GM18499 (cell line): Measurements from ENCODE around the gene C6orf89.
A peak's percentile ranks its signal among the peaks of the same experiment; 100 is the strongest.
"Not testable (repeated sequence)": the region's sequence is repeated elsewhere in the genome, so short reads cannot be mapped to it uniquely, and the experiment has no call there.

Experiments
- ATAC-seq: cut with Tn5 transposase; IDR thresholded peaks from one replicate; pipeline ENCODE4 v1.9.1; 2021; ENCODE audit warnings: moderate number of reproducible peaks; ENCODE audit not compliant: insufficient read depth, unreplicated experiment

C6orf89 gene

GRCh38 chr6:36884610-36885009 is 1.1 kb upstream of the C6orf89 start:
- no peak for ATAC-seq

DNA sequence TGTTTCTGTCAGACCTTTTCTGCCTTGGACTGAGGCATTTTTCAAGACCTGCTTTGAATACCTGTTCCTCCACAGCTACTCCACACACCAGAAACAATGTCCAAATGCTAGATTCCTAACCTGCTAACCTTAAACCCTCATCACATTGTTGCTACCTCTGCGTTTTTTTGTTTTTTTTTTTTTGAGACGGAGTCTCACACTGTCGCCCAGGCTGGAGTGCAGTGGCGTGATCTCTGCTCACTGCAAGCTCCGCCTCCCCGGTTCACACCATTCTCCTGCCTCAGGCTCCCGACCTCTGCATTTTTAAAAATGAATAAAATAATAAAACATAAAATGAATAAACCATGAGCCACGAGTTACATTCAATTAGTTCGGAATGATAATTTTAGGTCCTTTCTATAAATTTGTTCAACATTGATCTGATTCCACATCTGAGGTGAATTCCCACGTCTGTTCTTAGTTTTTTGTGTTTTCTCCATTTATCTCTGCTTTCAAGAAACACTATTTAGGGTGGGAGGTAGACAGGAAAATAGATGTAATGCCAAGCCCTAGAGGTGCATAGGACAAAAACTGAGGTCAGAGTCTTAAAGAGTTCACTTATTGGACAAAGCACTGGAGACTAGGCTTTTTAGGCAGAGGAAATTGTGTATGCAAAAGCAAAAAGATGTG is 1.3 kb downstream of the C6orf89 start:
- no peak for ATAC-seq

DNA sequence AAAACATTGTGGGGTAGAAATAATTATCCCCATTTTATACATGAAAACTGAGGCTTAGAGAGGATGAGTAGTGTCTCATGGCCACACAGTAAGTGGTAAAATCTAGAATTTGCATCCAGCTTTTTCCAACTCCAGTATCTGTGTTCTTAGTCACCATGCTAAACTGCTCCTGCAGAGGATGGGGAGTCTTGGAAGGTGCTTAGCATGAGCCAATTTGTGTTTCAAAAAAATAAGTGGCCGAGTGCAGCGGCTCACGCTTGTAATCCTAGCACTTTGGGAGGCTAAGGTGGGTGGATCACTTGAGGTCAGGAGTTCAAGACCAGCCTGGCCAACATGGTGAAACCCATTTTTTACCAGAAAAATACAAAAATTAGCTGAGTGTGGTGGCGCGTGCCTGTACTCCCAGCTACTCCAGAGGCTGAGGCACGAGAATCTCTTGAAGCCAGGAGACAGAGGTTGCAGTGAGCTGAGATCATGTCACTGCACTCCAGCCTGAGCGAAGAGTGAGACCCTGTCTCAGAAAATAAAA is 2.4 kb downstream of the C6orf89 start:
- no peak for ATAC-seq

- ATAC-seq = no peak
These were observed 3.1 kb downstream of the C6orf89 start for GRCh38 chr6:36888654-36889481.

DNA sequence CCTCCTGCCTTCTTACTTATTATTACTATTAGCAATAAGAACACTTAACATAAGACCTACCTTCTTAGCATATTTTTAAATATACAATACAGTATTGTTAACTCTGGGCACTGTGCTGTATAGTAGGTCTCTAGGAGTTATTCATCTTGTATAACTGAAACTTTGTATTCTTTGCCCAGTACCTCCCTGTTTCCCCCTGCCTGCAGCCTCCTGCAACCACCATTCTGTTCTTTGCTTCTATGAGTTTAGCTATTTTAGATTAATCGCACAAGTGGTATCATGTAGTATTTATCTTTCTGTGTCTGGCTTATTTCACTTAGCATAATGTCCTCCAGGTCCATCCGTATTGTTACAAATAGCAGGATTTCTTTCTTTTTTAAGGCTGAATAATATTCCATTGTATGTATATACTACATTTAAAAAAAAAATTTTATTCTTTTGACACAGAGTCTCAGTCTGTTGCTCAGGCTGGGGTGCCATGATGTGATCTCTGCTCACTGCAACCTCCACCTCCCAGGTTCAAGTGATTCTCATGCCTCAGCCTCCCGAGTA is 4.4 kb downstream of the C6orf89 start:
- no peak for ATAC-seq

DNA sequence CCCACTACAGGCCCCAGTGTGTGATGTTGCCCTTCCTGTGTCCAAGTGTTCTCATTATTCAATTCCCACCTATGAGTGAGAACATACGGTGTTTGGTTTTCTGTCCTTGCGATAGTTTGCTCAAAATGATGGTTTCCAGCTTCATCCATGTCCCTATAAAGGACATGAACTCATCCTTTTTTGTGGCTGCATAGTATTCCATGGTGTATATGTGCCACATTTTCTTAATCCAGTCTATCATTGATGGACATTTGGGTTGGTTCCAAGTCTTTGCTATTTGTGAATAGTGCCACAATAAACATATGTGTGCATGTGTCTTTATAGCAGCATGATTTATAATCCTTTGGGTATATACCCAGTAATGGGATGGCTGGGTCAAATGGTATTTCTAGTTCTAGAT is 5.4 kb downstream of the C6orf89 start:
- not testable (repeated sequence) for ATAC-seq

- ATAC-seq = no peak
These were observed 8.5 kb downstream of the C6orf89 start for GRCh38 chr6:36893976-36894932.

DNA sequence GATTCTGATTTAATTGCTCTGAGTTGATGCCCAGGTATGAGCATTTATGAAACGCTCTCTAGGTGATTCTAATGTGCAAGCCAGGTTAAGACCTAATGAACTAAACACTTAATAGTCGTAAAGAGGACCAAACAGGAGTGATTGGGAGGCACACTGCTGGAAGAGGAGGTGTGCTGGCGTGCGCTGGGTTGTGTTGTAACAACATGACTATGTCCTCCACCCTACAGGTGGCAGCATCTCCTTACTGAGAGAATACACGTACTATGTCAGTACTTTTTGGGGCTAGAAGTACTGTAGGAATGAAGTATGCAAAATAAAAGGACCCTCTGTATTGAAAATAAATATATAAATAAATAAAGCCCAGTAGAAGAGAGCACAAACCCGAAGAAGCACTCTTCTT is 11.9 kb downstream of the C6orf89 start:
- no peak for ATAC-seq

GRCh38 chr6:36904114-36904513 is 18.4 kb downstream of the C6orf89 start:
- no peak for ATAC-seq

DNA sequence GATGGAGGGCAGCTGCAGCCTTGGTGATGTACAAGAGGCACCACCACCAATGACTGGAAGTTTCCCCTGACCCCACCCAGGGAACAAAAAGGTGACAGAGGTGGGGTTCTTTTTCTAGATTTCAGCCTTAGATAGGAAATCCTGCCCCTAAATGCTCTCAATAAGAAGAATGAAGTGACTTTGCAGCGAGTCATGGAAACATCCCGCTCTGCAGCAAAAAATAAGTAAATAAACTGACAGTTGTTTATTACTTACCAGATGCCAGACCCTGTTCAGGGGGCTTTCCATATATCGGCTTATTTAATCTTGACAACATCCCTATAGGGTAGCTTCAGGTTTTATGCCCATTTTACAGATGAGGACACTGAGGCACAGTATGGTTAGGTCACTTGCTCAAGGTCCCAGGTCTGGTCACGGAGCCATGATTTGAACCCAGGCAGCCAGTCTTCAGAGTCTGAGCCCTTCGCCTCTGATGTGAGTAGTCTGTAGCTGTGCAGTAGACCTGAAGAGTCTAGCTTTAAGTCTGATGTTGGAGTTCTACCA is 19.2 kb downstream of the C6orf89 start:
- no peak for ATAC-seq

DNA sequence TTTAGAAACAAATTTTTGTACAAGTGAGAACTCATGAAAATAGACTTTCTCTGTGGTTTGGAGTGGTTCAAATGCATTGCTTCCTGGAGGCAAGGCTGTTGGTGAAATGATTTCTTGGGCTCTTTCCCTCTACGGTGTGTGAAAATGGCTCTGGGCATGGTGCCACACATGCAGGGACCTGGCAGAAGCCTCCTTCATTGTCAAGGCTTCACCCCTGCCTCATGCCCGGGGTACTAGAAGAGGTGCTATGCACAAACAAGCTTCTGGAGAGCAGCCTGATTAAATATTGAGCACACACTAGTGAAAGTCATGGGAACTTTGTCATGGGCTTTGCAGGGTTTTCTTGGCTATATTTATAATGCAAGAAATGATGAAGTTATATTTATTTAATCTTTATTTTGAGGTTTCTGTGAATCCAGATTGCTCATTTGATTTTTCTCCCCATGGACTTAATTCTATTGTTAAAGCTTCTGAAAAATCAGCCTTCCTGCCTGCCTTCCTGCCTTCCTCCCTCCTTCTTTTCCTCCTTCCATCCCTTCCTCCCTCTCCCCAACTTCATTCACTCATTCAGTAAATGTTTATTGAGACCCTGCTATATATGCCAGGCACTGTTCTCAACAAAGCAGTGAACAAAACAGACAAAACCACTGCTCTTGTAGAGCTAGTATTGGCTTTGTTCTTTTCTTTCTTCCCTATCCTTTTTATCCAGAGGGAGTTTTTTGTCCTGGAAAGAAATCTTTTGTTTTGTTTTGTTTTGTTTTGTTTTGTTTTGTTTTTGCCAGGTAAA is 21.0 kb downstream of the C6orf89 start:
- no peak for ATAC-seq

DNA sequence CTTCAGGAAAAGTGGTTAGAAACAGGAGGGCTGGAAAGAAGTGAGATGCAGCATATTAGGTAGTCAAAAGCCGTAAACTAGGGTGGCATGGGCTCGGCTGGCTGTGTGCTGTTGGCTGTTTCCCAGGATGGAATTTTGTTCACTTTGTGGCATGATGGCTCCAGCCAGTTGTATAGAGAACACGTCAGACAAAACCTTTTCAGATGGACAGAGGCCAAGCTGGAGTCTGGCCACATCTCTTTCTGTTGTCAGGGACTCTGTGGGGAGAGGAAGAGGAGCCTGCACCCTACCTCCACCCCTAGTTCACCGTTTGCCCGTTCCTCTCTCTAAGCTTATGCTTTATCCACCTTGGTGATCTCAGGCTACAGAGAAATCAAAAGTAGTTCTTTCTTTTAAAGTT is 22.0 kb downstream of the C6orf89 start:
- ATAC-seq = no peak

DNA sequence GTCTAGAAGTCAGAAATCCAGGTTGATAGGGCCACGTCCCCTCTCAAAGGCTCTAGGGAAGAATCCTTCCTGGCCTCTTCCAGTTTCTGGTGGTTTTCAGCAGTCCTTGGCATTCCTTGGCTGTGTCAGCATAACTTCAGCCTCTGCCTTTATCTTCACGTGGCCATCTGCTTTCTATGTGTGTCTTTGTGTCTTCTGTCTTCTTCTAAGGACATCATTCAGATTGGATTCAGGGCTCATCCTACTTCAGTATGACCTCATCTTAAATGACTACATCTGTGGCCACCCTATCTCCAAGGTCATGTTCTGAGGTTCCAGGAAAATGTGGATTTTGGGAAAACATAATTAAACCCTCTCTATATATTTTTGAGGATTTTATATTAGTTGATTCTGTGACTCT is 23.0 kb downstream of the C6orf89 start:
- no peak for ATAC-seq

GRCh38 chr6:36912030-36912454 is 26.3 kb downstream of the C6orf89 start:
- ATAC-seq = no peak

GRCh38 chr6:36912586-36912985 is 26.8 kb downstream of the C6orf89 start:
- peak; percentile 65 for ATAC-seq

DNA sequence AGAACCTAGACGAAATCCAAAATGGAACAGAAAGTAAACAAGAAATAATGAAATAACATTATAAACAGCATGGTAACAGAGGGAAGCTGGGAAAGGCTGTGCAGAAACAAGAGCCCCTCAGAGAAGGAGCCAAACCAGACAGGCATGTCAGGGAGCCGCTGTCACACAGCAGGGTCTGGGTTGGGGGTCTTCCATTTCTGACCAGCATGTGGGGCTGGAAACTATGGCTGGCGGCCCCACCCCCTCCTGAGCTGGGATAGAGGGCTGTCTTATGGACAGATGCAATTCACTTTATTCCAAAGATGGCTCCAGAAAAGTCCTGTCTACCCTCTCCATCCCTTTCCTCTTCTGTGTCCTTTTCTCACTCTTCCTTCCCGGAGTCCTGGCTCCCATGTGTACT is 27.3 kb downstream of the C6orf89 start:
- ATAC-seq = no peak

DNA sequence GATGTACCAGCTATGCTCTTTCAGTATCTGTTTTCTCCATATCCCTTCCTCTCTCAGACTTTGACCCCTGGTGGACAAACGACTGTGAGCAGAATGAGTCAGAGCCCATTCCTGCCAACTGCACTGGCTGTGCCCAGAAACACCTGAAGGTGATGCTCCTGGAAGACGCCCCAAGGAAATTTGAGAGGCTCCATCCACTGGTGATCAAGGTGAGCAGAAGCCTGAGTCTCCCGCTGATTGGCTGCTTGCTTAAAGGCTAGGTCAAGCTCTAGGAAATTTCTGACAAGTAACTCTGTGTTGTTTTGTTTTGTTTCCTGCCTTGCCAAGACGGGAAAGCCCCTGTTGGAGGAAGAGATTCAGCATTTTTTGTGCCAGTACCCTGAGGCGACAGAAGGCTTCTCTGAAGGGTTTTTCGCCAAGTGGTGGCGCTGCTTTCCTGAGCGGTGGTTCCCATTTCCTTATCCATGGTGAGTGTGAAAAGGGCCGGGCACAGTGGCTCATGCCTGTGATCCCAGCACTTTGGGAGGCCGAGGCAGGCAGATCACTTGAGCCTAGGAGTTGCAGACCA is 28.6 kb downstream of the C6orf89 start:
- no peak for ATAC-seq

DNA sequence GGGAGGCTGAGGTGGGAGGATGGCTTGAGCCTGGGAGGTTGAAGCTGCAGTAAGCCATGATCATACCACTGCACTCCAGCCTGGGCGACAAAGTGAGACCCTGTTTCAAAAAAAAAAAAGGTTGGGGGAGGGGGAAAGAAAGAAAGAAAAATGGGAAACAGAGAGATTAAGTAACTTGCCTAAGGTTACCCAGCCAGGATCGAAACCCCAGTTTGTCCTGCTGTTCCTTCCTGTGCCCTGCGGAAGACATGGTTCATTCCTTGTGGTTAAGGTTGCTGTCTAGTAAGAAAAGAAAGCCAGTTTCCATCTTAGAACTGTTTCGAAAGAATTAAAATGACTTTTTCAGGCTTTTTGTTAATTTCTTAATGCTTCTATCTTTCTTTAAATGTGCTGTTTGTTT is 29.8 kb downstream of the C6orf89 start:
- no peak for ATAC-seq

DNA sequence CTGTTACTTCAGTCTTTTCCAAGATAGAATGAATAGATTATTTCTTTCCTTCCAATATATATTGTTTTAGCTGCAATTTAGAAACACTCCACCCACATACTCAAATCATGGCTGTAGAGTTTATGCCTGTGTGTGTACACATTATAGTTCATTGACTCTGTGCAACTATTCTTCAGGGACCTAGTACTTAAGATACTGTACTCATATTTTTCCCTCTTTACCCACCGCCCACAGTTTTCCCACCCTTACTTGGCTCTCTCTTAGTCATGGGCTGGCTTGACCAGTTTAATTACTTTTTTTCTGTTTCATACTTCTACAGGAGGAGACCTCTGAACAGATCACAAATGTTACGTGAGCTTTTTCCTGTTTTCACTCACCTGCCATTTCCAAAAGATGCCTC is 30.4 kb downstream of the C6orf89 start:
- ATAC-seq = no peak
